GM19239 (cell line): ENCODE results near the gene HECTD1.
"Not testable (repeated sequence)": the region's sequence is repeated elsewhere in the genome, so short reads cannot be mapped to it uniquely, and the experiment has no call there.

Experiments
- DNase-seq: peaks from one replicate; pipeline ENCODE4 v3.0.0; 2011; ENCODE audit warnings: low spot score; ENCODE audit not compliant: insufficient read length
- FAIRE-seq: peaks from 2 replicates; lab custom pipeline; 2011; peaks lifted over from hg19 to GRCh38; lab: Jason Lieb, UNC

The HECTD1 gene

DNA sequence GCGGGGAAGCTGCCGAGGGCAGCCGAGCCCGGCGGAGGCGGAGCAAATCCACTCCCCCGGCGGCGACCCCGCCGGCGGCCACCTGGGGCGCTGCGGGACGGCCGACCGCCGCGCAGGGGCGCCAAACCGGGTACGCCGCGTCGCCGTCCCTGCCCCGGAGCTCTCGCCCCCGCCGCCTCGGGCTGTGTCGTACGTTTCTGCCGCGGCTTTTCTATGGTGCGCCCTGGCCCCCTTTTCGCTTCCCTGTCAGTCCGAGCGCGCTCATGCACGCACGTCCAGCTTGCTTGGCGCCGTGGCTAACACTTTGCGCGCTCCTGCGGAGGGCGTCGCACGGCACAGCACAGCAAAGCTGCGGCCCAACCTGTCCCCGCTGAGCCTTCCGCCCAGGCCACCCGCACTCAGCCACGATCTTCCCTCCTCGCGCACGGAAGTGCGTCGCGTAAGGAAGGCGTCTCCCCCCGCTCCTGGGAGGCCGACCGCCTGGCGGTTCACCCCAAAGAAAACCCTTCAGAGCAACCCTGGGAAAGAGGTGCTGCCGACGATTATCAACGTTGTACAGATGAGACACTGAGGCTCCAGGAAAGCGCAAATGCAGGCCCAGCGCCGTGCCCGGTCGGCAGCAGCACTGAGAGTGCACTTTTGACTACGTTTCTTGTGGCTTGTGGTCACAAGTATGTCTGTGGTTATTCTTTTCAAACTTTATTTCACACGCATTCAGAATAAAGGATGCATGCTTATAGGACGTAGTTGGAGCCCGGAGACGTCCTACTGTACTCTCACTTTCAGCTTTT is at the start of gene HECTD1:
Gene HECTD1 (minus strand): TSS at position 39 of the 791 bp plus-strand sequence. CDS start 1,857 bp downstream, outside the sequence.
- DNase-seq (peak; percentile 74), FAIRE-seq (peak; percentile 95)

- no peak for FAIRE-seq
- no peak for DNase-seq
Measured at GRCh38 chr14:31257244-31257553, 49.6 kb upstream of the HECTD1 start.

GRCh38 chr14:31256534-31257243 is 49.1 kb upstream of the HECTD1 start:
- no peak for FAIRE-seq
- DNase-seq: no peak

GRCh38 chr14:31255918-31256317 is 48.3 kb upstream of the HECTD1 start:
- FAIRE-seq, DNase-seq: not testable (repeated sequence)

DNA sequence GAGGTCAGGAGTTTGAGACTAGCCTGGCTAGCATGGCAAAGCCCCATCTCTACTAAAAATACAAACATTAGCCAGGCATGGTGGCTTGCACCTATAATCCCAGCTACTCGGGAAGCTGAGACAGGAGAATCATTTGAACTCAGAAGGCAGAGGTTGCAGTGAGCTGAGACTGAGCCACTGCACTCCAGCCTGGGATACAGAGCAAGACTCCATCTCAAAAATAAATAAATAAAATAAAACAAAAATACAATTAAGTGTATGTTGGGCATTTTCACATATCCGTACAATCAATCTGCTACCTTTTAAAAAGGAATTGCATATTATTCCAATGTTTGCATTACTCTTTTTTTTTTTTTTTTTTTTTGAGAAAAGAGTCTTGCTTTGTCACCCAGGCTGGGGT is 47.7 kb upstream of the HECTD1 start:
- no peak for FAIRE-seq
- no peak for DNase-seq

DNA sequence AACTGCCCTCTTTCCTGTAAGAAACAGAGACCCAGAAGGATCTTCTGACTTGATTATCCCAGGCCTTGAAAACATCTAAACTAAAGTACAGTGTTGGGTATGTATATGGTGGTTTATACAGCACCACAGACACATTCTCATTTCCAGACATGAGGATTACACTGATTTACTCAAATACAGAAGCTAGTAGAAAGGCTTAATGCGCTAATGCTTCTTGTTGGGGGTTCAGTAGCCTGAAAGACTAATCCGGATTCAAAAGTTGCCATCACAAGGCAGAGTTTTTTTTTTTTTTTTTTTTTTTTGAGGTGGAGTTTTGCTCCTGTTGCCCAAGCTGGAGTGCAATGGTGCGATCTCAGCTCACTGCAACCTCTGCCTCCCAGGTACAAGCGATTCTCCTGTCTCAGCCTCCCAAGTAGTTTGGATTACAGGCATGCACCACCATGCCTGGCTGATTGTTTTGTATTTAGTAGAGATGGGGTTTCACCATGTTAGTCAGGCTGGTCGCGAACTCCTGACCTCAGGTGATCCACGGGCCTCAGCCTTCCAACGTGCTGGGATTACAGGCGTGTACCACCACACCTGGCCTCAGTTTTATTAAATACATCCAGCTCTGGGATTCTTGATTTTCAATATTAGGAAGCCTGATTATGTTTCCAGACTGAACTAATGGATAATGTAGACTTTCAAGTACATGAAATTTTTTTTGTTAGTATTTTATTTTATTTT is 46.3 kb upstream of the HECTD1 start:
- FAIRE-seq (no peak), DNase-seq (no peak)

- DNase-seq: no peak
- no peak for FAIRE-seq
Measured at GRCh38 chr14:31252865-31253264, 45.3 kb upstream of the HECTD1 start.

DNA sequence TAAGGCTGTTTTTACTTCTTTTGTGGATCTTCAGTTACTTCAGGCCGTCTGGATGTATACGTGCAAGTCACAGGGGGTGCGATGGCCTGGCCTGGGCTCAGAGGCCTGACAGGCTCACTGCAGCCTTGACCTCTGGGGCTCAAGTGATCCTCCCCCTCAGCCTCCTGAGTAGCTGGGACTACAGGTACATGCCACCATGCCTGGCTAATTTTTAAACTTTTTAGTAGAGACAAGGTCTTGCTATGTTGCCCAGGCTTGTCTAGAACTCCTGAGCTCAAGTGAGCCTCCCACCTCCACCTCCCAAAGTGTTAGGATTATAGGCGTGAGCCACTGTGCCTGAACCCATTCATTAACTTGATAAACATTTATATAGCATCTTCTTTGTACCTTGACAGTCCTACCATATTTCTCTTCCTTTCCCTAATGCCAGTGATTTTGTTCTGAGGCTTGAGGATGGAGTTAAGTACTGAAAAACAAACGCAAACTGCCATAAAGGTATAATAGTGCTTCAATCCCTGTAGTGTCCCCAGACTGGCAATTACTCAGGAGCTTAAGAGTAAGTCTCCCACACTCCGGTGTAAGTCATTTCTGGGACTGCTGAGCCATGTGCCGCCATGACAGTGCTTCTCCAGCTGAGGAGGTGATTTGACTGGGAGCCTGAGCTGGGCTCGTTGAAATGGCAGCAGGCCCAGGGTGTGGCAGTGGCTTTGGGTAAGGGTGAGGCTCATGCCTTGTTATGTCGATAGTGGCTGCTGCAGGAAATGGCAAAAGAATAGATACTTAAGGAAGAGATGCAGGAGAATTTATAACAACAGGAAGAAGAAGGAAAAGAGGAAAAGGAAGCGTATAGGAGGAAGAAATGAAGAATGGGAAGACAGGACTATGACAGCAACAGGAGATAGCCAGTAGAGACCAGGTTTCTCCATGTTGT is 43.7 kb upstream of the HECTD1 start:
- DNase-seq (no peak), FAIRE-seq (no peak)

DNA sequence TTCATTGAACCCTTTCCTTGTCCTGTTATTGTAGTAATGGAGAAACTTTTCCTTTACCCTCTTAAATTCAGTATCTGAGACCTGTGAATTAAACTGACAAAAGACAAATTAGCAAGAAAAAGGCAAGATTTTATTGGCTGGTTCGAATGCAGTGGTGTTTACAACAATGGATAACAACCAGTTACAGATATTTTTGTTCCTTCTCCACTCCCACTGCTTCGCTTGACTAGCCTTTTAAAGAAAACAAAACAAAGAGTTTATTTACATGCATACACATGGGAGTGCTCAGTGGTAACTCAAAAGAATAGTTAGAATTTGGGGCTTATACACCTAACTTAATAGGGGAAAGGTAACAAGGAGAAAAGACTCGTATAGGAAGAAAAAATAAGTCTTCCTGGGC is 37.0 kb upstream of the HECTD1 start:
- FAIRE-seq: no peak

DNA sequence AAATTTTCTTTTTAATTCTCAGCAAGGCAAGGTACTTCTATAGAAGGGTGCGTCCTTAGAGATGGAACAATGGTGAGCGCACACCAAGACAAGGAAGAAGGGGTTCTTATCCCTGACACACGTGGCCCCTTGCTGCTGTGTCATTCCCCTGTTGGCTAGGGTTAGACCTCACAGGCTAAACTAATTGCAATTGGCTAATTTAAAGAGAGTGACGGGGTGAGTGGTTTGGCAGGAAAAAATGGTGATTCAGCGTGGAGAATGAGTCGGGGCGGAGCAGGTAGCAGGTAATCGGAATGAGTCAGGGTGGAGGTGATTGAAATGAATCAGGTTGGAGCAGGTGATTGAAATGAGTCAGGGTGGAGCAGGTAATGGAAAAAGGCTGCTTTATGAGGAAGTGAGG is 36.3 kb upstream of the HECTD1 start:
- FAIRE-seq (no peak), DNase-seq (no peak)

More for the DNA sequence above, 37.0 kb upstream of the HECTD1 start:
- no peak for DNase-seq

- not testable (repeated sequence) for FAIRE-seq, DNase-seq
Measured at GRCh38 chr14:31242161-31242940, 34.8 kb upstream of the HECTD1 start.

- no peak for FAIRE-seq
- DNase-seq: no peak
Measured at GRCh38 chr14:31241450-31242114, 34.0 kb upstream of the HECTD1 start.

- no peak for FAIRE-seq
- DNase-seq: no peak
Measured at GRCh38 chr14:31239741-31240140, 32.1 kb upstream of the HECTD1 start.

GRCh38 chr14:31235462-31235861 is 27.9 kb upstream of the HECTD1 start:
- DNase-seq (no peak), FAIRE-seq (no peak)

GRCh38 chr14:31232081-31232480 is 24.5 kb upstream of the HECTD1 start:
- DNase-seq: no peak

GRCh38 chr14:31231272-31231671 is 23.7 kb upstream of the HECTD1 start:
- not testable (repeated sequence) for FAIRE-seq

More at GRCh38 chr14:31232081-31232480, 24.5 kb upstream of the HECTD1 start:
- no peak for FAIRE-seq

DNA sequence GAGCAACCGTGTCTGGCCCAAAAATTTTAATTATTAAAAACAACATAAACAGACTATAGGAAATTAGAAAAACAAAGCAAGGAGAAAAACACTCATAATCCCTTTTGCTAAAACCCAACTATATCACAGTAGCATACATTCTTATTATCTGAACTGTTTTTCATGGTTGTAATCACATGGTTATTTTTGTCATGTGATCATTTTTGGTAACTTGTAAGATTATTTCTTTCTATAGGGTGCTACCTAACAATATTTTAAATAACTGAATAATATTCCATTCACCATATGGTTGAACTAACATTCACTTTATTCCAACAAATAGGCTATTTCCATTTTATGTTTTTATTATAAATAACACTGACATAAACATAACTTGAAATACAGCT is 23.0 kb upstream of the HECTD1 start:
- no peak for FAIRE-seq
- DNase-seq: no peak

More at GRCh38 chr14:31231272-31231671, 23.7 kb upstream of the HECTD1 start:
- not testable (repeated sequence) for DNase-seq
